GM19240 (cell line): Measurements from ENCODE around the gene CCDC117.
A peak's percentile ranks its signal among the peaks of the same experiment; 100 is the strongest.

Experiments used
- DNase-seq: peaks from one replicate; pipeline ENCODE4 v3.0.0; 2011; ENCODE audit warnings: low spot score; ENCODE audit not compliant: insufficient read length

CCDC117 gene

GRCh38 chr22:28829358-28830181, 57.1 kb downstream of the CCDC117 start:
- peak; percentile 72 for DNase-seq

GRCh38 chr22:28830441-28830840, 57.9 kb downstream of the CCDC117 start:
- DNase-seq, result no peak

- no peak for DNase-seq
Observed at GRCh38 chr22:28831140-28832072, 58.9 kb downstream of the CCDC117 start.

GRCh38 chr22:28832731-28833130, 60.2 kb downstream of the CCDC117 start:
- no peak for DNase-seq

GRCh38 chr22:28833276-28833923, 60.9 kb downstream of the CCDC117 start:
- DNase-seq, result no peak

GRCh38 chr22:28835630-28836189, 63.2 kb downstream of the CCDC117 start:
- DNase-seq, result no peak

GRCh38 chr22:28837640-28838039, 65.1 kb downstream of the CCDC117 start:
- DNase-seq, result no peak
